ENCODE data around the gene MGMT. TPM values are rescaled to one million over a fixed set of nuclear protein-coding genes. Genes with fewer than 3 reads are reported as not detected.

MGMT gene
- total and polyA plus RNA-seq, 2 experiments from 2014 or later: 19.3 to 21.9 TPM

GRCh38 chr10:129715805-129716204 lies 248.8 kb downstream of the MGMT start:
- DNase-seq (ENCODE audit: low spot score) (no peak), ATAC-seq (no peak)
- no peaks in the 10 kb centered on the region for H3K9me2 ChIP-seq (ENCODE audit: insufficient read depth)
- peaks cover 4% of the 10 kb centered on the region; the same call in 2 of the 3 replicates for H3K36me3 Mint-ChIP-seq (ENCODE audit: low read depth)
- H3K36me3 ChIP-seq (ENCODE audit: insufficient read depth): no peaks in the 10 kb centered on the region
- TF ChIP-seq ETS1 (IDR thresholded peaks at IDR 0.05): no peak
- H3K79me2 ChIP-seq (replicated peaks; ENCODE audit: insufficient read depth): no peaks in the 10 kb centered on the region
- H3K27me3 Mint-ChIP-seq (ENCODE audit: insufficient read depth, low read depth, poor library complexity): no peaks in the 10 kb centered on the region
- H3K4me1 Mint-ChIP-seq: peaks cover 26% of the 10 kb centered on the region
- no peaks in the 10 kb centered on the region for H3K9me3 Mint-ChIP-seq
- no peak overlapping the region for H3K4me3 ChIP-seq
- H2AFZ ChIP-seq: no peak overlapping the region
- no peaks in the 10 kb centered on the region for H3F3A ChIP-seq (replicated peaks; ENCODE audit: low read depth)
- H3K4me1 ChIP-seq (ENCODE audit: insufficient read depth): no peaks in the 10 kb centered on the region
- H3K27me3 ChIP-seq (ENCODE audit: insufficient read depth): no peaks in the 10 kb centered on the region
- H4K20me1 ChIP-seq (replicated peaks; ENCODE audit: insufficient read depth): no peaks in the 10 kb centered on the region
- H3K4me3 Mint-ChIP-seq: no peak overlapping the region
- no peak overlapping the region for H3K4me2 ChIP-seq
- H3K27ac ChIP-seq (ENCODE audit: low read depth): no peak overlapping the region
- H3K27ac Mint-ChIP-seq: no peak overlapping the region

- H3K27ac ChIP-seq (ENCODE audit: low read depth): no peak overlapping the region
- no peaks in the 10 kb centered on the region for H3K36me3 ChIP-seq (ENCODE audit: insufficient read depth)
- ATAC-seq (no peak), DNase-seq (ENCODE audit: low spot score) (no peak)
- H2AFZ ChIP-seq: no peak overlapping the region
- H3K4me2 ChIP-seq: no peak overlapping the region
- no peaks in the 10 kb centered on the region for H3K9me3 Mint-ChIP-seq
- no peaks in the 10 kb centered on the region for H3K9me2 ChIP-seq (ENCODE audit: insufficient read depth)
- no peak overlapping the region for H3K27ac Mint-ChIP-seq
- H3K4me3 ChIP-seq: no peak overlapping the region
- peaks cover 21% of the 10 kb centered on the region for H3K4me1 Mint-ChIP-seq
- H3K4me3 Mint-ChIP-seq: no peak overlapping the region
- H4K20me1 ChIP-seq (replicated peaks; ENCODE audit: insufficient read depth): no peaks in the 10 kb centered on the region
- no peaks in the 10 kb centered on the region for H3F3A ChIP-seq (replicated peaks; ENCODE audit: low read depth)
- H3K27me3 Mint-ChIP-seq (ENCODE audit: insufficient read depth, low read depth, poor library complexity): no peaks in the 10 kb centered on the region
- no peaks in the 10 kb centered on the region for H3K4me1 ChIP-seq (ENCODE audit: insufficient read depth)
- peaks cover 3% of the 10 kb centered on the region; the same call in 1 of the 3 replicates for H3K36me3 Mint-ChIP-seq (ENCODE audit: low read depth)
- no peaks in the 10 kb centered on the region for H3K27me3 ChIP-seq (ENCODE audit: insufficient read depth)
- H3K79me2 ChIP-seq (replicated peaks; ENCODE audit: insufficient read depth): no peaks in the 10 kb centered on the region
- TF ChIP-seq STAT1 (IDR thresholded peaks at IDR 0.05; ENCODE audit: unreplicated experiment): no peak
- no peak for TF ChIP-seq CTCF (conservative IDR thresholded peaks at IDR 0.05; ENCODE audit: low read depth in 2 of 2)
- TF ChIP-seq CREB1 (CRISPR knock-in tag; IDR thresholded peaks at IDR 0.05; ENCODE audit: low read depth): no peak
- no peak for TF ChIP-seq ZNF114 (CRISPR knock-in tag; IDR thresholded peaks at IDR 0.05)
- TF ChIP-seq EZH2phosphoT487 (IDR thresholded peaks at IDR 0.05; ENCODE audit: unreplicated experiment): no peak
- no peak for TF ChIP-seq ETS1 (IDR thresholded peaks at IDR 0.05)
- no peak for TF ChIP-seq JUNB (IDR thresholded peaks at IDR 0.05; ENCODE audit: unreplicated experiment)
- TF ChIP-seq EZH2 (IDR thresholded peaks at IDR 0.05; ENCODE audit: low read depth, unreplicated experiment): no peak
- TF ChIP-seq ZNF462 (CRISPR knock-in tag; IDR thresholded peaks at IDR 0.05): no peak
- no peak for TF ChIP-seq ZNF331 (CRISPR knock-in tag; IDR thresholded peaks at IDR 0.05; ENCODE audit: low read depth)
- TF ChIP-seq NANOG (IDR thresholded peaks at IDR 0.05; ENCODE audit: borderline replicate concordance): no peak
- TF ChIP-seq POLR2AphosphoS5 (IDR thresholded peaks at IDR 0.05; ENCODE audit: low read depth): no peak
Observed at GRCh38 chr10:129716211-129716681, 249.2 kb downstream of the MGMT start.
